Measurements from ENCODE around the gene SSC4D. TPM values are rescaled to one million over a fixed set of nuclear protein-coding genes. Genes with fewer than 3 reads are reported as not detected.
A peak's percentile ranks its signal among the peaks of the same experiment; 100 is the strongest.
"Not testable (repeated sequence)": the region's sequence is repeated elsewhere in the genome, so short reads cannot be mapped to it uniquely, and the experiment has no call there.

Gene SSC4D
- total RNA-seq, 1 donor from 2014 or later, result 22.4 TPM

DNA sequence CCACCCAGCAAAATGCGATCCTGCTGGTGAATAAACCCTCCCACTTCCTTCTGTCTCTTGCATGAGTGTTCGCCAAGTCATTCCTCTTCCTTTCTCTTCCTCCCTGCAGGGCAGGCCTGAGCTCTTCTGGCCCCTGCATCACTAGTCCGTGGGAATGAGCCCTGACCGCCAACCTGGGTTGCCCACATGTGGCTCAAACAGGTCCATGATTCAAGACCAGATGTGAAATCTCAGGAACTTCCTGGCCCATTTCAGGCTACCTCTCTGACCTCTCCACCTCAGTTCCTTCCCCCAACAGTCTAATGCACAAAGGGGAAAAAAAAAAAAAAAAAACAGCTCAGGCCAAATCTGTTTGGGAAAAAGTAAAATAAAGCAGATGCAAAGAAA, 45.3 kb downstream of the SSC4D start:
- no peak overlapping the region for H3K4me3 Mint-ChIP-seq
- no peaks in the 10 kb centered on the region for H3K36me3 Mint-ChIP-seq
- H3K27ac Mint-ChIP-seq, result peak overlapping the region; percentile 81
- TF ChIP-seq, protein P1, sequence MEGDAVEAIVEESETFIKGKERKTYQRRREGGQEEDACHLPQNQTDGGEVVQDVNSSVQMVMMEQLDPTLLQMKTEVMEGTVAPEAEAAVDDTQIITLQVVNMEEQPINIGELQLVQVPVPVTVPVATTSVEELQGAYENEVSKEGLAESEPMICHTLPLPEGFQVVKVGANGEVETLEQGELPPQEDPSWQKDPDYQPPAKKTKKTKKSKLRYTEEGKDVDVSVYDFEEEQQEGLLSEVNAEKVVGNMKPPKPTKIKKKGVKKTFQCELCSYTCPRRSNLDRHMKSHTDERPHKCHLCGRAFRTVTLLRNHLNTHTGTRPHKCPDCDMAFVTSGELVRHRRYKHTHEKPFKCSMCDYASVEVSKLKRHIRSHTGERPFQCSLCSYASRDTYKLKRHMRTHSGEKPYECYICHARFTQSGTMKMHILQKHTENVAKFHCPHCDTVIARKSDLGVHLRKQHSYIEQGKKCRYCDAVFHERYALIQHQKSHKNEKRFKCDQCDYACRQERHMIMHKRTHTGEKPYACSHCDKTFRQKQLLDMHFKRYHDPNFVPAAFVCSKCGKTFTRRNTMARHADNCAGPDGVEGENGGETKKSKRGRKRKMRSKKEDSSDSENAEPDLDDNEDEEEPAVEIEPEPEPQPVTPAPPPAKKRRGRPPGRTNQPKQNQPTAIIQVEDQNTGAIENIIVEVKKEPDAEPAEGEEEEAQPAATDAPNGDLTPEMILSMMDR (IDR thresholded peaks at IDR 0.05; ENCODE audit: unreplicated experiment), result no peak
- peaks cover 17% of the 10 kb centered on the region for H3K4me1 Mint-ChIP-seq
- H3K9me3 Mint-ChIP-seq, result no peaks in the 10 kb centered on the region
- H3K27me3 Mint-ChIP-seq (ENCODE audit: low read depth), result no peaks in the 10 kb centered on the region
- no peak for DNase-seq (ENCODE audit: low spot score in 2 of 2, unreplicated experiment in 2 of 2)

DNA sequence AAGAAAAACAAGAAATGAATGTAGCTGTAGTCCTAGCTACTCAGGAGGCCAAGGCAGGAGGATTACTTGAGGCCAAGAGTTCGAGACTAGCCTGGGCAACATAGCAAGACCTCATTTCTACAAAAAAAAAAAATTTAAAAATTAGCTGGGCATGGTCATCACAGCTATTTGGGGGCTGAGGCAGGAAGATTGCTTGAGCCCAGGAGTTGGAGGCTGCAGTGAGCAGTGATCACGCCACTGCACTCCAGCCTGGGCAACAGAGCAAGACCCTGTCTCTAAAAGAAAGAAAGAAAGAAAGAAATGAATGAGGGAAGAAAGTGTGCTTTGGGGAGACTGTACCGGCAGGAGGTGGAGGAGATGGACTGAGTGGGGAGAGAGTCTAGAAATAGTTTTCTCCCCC, 45.7 kb downstream of the SSC4D start:
- H3K4me3 Mint-ChIP-seq; H3K36me3 Mint-ChIP-seq; DNase-seq (ENCODE audit: low spot score in 2 of 2, unreplicated experiment in 2 of 2); H3K9me3 Mint-ChIP-seq; H3K27me3 Mint-ChIP-seq (ENCODE audit: low read depth): not testable (repeated sequence)
- H3K4me1 Mint-ChIP-seq, result peaks cover 17% of the 10 kb centered on the region
- peak overlapping the region; percentile 81 for H3K27ac Mint-ChIP-seq

DNA sequence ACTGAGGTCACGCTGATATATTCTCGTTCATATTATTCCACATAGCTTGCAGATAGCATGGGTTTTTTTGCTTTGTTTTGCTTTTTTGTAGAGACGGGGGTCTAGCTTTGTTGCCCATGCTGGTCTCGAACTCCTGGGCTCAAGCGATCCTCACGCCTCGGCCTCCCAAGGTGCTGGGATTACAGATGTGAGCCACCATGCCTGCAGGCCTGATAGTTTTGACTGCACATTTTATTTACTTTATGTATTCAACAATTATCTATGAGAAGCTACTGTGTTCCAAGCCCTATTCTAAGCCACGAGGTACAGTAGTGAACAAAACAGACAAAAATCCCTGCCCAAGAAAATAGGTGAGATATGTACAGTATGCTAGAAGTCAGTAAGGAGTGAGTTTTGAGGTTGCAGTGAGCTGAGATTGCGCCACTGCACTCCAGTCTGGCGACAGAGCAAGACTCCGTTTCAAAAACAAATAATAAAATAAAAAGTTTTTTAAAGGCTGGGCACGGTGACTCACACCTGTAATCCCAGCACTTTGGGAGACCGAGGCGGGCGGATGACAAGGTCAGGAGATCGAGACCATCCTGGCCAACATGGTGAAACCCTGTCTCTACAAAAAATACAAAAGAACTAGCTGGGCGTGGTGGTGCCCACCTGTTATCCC, 49.4 kb downstream of the SSC4D start:
- Mint-ChIP-seq H3K27ac (peak overlapping the region; percentile 98), H3K9me3 (peaks cover 2% of the 10 kb centered on the region), H3K4me3 (peak overlapping the region; percentile 86), H3K27me3 (ENCODE audit: low read depth) (no peaks in the 10 kb centered on the region), H3K36me3 (peaks cover 10% of the 10 kb centered on the region), H3K4me1 (peaks cover 40% of the 10 kb centered on the region)
- DNase-seq (ENCODE audit: low spot score in 2 of 2, unreplicated experiment in 2 of 2), result no peak
- TF ChIP-seq, protein P1 (IDR thresholded peaks at IDR 0.05; ENCODE audit: unreplicated experiment), result no peak

DNA sequence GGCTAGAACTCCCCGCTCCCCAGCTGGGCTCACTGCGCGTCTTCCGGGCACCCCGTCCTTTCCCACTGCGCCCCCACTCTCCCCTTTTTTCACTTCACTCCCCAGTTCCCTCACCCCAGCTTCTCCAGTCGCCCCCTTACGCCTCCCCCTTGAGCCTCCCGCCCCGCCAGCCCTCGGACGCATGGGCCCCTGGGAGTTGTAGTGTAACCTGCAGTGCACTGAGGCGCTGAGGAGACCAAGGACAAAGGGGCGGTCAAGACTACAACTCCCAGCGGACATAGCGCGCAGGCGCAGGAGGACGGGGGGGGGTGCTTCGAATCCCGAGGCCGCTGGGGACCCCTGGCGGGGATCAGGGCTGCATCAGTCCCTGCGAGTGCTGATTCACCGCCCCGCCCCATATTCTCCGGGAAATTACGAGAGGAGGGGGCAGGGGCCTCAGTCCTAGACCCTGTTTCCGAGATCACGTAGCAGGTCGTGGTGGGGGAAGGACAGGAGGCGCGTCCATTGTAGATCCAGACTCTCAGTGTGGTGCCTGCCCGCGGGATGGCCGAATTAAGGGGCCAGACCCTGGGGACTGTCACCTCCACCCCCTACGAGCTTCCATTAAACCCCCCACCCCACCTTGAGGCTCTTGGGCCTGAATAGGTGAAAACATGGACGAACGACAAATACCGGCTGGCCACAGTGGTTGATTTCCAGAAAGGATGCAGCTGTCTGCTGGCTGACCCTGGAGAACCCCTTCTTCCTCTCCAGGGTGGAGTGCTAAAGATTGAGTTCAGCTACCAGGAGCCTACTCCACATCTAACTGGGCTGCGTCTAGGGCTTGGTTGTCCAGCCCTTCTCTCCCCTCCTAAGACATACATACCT, 50.2 kb downstream of the SSC4D start:
- Mint-ChIP-seq H3K27ac (peak overlapping the region; percentile 98), H3K27me3 (ENCODE audit: low read depth) (no peaks in the 10 kb centered on the region), H3K4me1 (peaks cover 39% of the 10 kb centered on the region), H3K36me3 (peaks cover 17% of the 10 kb centered on the region), H3K4me3 (peak overlapping the region; percentile 86), H3K9me3 (peaks cover 3% of the 10 kb centered on the region)
- TF ChIP-seq, protein P1 (IDR thresholded peaks at IDR 0.05; ENCODE audit: unreplicated experiment), result peak; percentile 69
- peak; percentile 97 to 98 for DNase-seq (ENCODE audit: low spot score in 2 of 2, unreplicated experiment in 2 of 2)

DNA sequence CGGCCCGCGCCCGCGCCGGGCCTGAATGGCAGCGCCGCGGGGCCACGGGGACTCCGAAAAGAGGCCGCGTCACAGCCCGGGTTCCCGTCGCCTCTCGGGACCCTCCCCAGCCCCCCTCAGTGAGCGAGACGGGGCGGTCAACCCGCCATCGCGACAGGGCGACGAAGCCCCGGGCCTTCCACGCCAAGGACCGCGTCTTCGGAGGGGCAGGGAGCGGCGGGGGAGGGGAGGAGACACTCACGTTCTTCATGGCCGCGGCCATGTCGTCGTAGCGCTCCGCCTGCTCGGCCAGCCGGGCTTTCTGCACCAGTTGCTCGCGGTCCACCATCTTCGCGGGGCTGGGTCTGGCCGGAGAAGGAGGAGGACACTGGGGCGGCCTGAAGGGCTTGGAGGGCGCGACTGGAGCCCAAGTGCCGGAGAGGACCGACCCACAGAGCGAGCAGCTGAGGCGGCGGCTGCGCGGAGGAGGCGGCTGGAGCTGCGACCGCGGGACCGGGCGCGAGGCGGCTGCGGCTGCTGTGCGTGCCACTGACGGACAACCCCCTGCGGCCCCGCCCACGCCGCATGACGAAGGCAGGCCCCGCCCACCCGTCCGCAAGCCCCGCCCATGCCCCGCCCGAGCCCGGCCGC, 50.9 kb downstream of the SSC4D start, which contains the start of gene YWHAG:
Gene YWHAG (minus strand): TSS at position 511 of the 630 bp plus-strand sequence. CDS start 183 bp downstream, at position 328.
- Mint-ChIP-seq H3K9me3 (peaks cover 3% of the 10 kb centered on the region), H3K27me3 (ENCODE audit: low read depth) (no peaks in the 10 kb centered on the region), H3K4me1 (peaks cover 35% of the 10 kb centered on the region), H3K27ac (peak within 1 kb of the TSS; percentile 98), H3K36me3 (peaks cover 18% of the 10 kb centered on the region), H3K4me3 (peak within 1 kb of the TSS; percentile 96)
- TF ChIP-seq, protein P1 (IDR thresholded peaks at IDR 0.05; ENCODE audit: unreplicated experiment), result no peak
- peak in 1 of 2 experiments; percentile 90 for DNase-seq (ENCODE audit: low spot score in 2 of 2, unreplicated experiment in 2 of 2)

Data from mesothelial cell of epicardium (in vitro differentiated cells).